ENCODE measurements around the gene TBR1.

TBR1 gene

GRCh38 chr2:161415034-161415986 is 787 bp upstream of the TBR1 start:
- no peak for DNase-seq

- DNase-seq, result no peak
Measured at GRCh38 chr2:161416708-161417437, 776 bp downstream of the TBR1 start.

GRCh38 chr2:161417438-161418274 is 1.6 kb downstream of the TBR1 start:
- no peak for DNase-seq

- no peak for DNase-seq
Measured at GRCh38 chr2:161418275-161418714, 2.2 kb downstream of the TBR1 start.

GRCh38 chr2:161418715-161419637 is 2.9 kb downstream of the TBR1 start:
- no peak for DNase-seq

- no peak for DNase-seq
Measured at GRCh38 chr2:161419638-161420190, 3.6 kb downstream of the TBR1 start.

GRCh38 chr2:161420406-161421074 is 4.4 kb downstream of the TBR1 start:
- DNase-seq, result no peak

- DNase-seq, result no peak
Measured at GRCh38 chr2:161421686-161422085, 5.6 kb downstream of the TBR1 start.

GRCh38 chr2:161422816-161423403 is 6.8 kb downstream of the TBR1 start:
- DNase-seq, result no peak

GRCh38 chr2:161423421-161424393 is 7.6 kb downstream of the TBR1 start:
- DNase-seq, result no peak

- DNase-seq, result no peak
Measured at GRCh38 chr2:161424394-161424769, 8.3 kb downstream of the TBR1 start.

- DNase-seq, result no peak
Measured at GRCh38 chr2:161424891-161425727, 9.0 kb downstream of the TBR1 start.

GRCh38 chr2:161425728-161426454 is 9.8 kb downstream of the TBR1 start:
- DNase-seq, result no peak

- no peak for DNase-seq
Measured at GRCh38 chr2:161426455-161426921, 10.4 kb downstream of the TBR1 start.

- DNase-seq, result no peak
Measured at GRCh38 chr2:161426922-161427663, 11.0 kb downstream of the TBR1 start.

Data from midbrain (tissue), 1 donor.